ENCODE data around the gene PRKAG2.
A peak's percentile ranks its signal among the peaks of the same experiment; 100 is the strongest.

PRKAG2 gene

GRCh38 chr7:151776876-151777494, 99.9 kb downstream of the PRKAG2 start:
- Mint-ChIP-seq H3K27me3 (ENCODE audit: low read depth) (no peaks in the 10 kb centered on the region), H3K36me3 (ENCODE audit: low read depth) (no peaks in the 10 kb centered on the region), H3K4me3 (no peak overlapping the region), H3K4me1 (ENCODE audit: low read depth) (no peaks in the 10 kb centered on the region), H3K27ac (no peak overlapping the region), H3K9me3 (no peaks in the 10 kb centered on the region)
- DNase-seq (ENCODE audit: low spot score), result no peak

GRCh38 chr7:151776446-151776845, 100.5 kb downstream of the PRKAG2 start:
- Mint-ChIP-seq H3K4me3 (no peak overlapping the region), H3K27ac (no peak overlapping the region), H3K27me3 (ENCODE audit: low read depth) (no peaks in the 10 kb centered on the region), H3K4me1 (ENCODE audit: low read depth) (peaks cover 2% of the 10 kb centered on the region), H3K36me3 (ENCODE audit: low read depth) (no peaks in the 10 kb centered on the region), H3K9me3 (no peaks in the 10 kb centered on the region)
- no peak for DNase-seq (ENCODE audit: low spot score)

- Mint-ChIP-seq H3K36me3 (ENCODE audit: low read depth) (no peaks in the 10 kb centered on the region), H3K27me3 (ENCODE audit: low read depth) (no peaks in the 10 kb centered on the region), H3K9me3 (no peaks in the 10 kb centered on the region), H3K27ac (no peak overlapping the region), H3K4me3 (no peak overlapping the region), H3K4me1 (ENCODE audit: low read depth) (peaks cover 3% of the 10 kb centered on the region)
- DNase-seq (ENCODE audit: low spot score), result no peak
Observed at GRCh38 chr7:151775547-151776443, 101.1 kb downstream of the PRKAG2 start.

- Mint-ChIP-seq H3K4me1 (ENCODE audit: low read depth) (peaks cover 7% of the 10 kb centered on the region), H3K4me3 (no peak overlapping the region), H3K27ac (no peak overlapping the region), H3K36me3 (ENCODE audit: low read depth) (no peaks in the 10 kb centered on the region), H3K9me3 (no peaks in the 10 kb centered on the region), H3K27me3 (ENCODE audit: low read depth) (no peaks in the 10 kb centered on the region)
- no peak for DNase-seq (ENCODE audit: low spot score)
Observed at GRCh38 chr7:151774951-151775350, 102.0 kb downstream of the PRKAG2 start.

GRCh38 chr7:151773797-151774196, 103.1 kb downstream of the PRKAG2 start:
- Mint-ChIP-seq H3K27ac (no peak overlapping the region), H3K4me1 (ENCODE audit: low read depth) (peaks cover 15% of the 10 kb centered on the region), H3K4me3 (no peak overlapping the region), H3K9me3 (no peaks in the 10 kb centered on the region), H3K36me3 (ENCODE audit: low read depth) (no peaks in the 10 kb centered on the region), H3K27me3 (ENCODE audit: low read depth) (no peaks in the 10 kb centered on the region)
- DNase-seq (ENCODE audit: low spot score), result no peak

GRCh38 chr7:151770232-151770631, 106.7 kb downstream of the PRKAG2 start:
- Mint-ChIP-seq H3K27me3 (ENCODE audit: low read depth) (no peaks in the 10 kb centered on the region), H3K4me3 (peak overlapping the region; percentile 39), H3K27ac (peak overlapping the region; percentile 73), H3K4me1 (ENCODE audit: low read depth) (peaks cover 31% of the 10 kb centered on the region), H3K36me3 (ENCODE audit: low read depth) (peaks cover 1% of the 10 kb centered on the region), H3K9me3 (peaks cover 8% of the 10 kb centered on the region)
- DNase-seq (ENCODE audit: low spot score), result no peak

- Mint-ChIP-seq H3K4me1 (ENCODE audit: low read depth) (peaks cover 31% of the 10 kb centered on the region), H3K9me3 (peaks cover 8% of the 10 kb centered on the region), H3K27ac (peak overlapping the region; percentile 89), H3K4me3 (peak overlapping the region; percentile 77), H3K36me3 (ENCODE audit: low read depth) (peaks cover 4% of the 10 kb centered on the region), H3K27me3 (ENCODE audit: low read depth) (no peaks in the 10 kb centered on the region)
- DNase-seq (ENCODE audit: low spot score), result no peak
Observed at GRCh38 chr7:151769188-151769821, 107.6 kb downstream of the PRKAG2 start.

- DNase-seq (ENCODE audit: low spot score), result no peak
- Mint-ChIP-seq H3K27ac (peak overlapping the region; percentile 89), H3K4me3 (peak overlapping the region; percentile 77), H3K4me1 (ENCODE audit: low read depth) (peaks cover 31% of the 10 kb centered on the region), H3K36me3 (ENCODE audit: low read depth) (peaks cover 4% of the 10 kb centered on the region), H3K9me3 (peaks cover 8% of the 10 kb centered on the region), H3K27me3 (ENCODE audit: low read depth) (no peaks in the 10 kb centered on the region)
Observed at GRCh38 chr7:151768805-151769187, 108.1 kb downstream of the PRKAG2 start.

- Mint-ChIP-seq H3K36me3 (ENCODE audit: low read depth) (peaks cover 4% of the 10 kb centered on the region), H3K4me3 (no peak overlapping the region), H3K9me3 (peaks cover 8% of the 10 kb centered on the region), H3K27ac (peak overlapping the region; percentile 34), H3K4me1 (ENCODE audit: low read depth) (peaks cover 31% of the 10 kb centered on the region), H3K27me3 (ENCODE audit: low read depth) (no peaks in the 10 kb centered on the region)
- DNase-seq (ENCODE audit: low spot score), result no peak
Observed at GRCh38 chr7:151767557-151767956, 109.4 kb downstream of the PRKAG2 start.

- DNase-seq (ENCODE audit: low spot score), result no peak
- peaks cover 8% of the 10 kb centered on the region for H3K9me3 Mint-ChIP-seq
- H3K27ac Mint-ChIP-seq, result no peak overlapping the region
- H3K4me1 Mint-ChIP-seq (ENCODE audit: low read depth), result peaks cover 28% of the 10 kb centered on the region
- H3K27me3 Mint-ChIP-seq (ENCODE audit: low read depth), result no peaks in the 10 kb centered on the region
- H3K36me3 Mint-ChIP-seq (ENCODE audit: low read depth), result peaks cover 4% of the 10 kb centered on the region
- no peak overlapping the region for H3K4me3 Mint-ChIP-seq
Observed at GRCh38 chr7:151764056-151764920, 112.6 kb downstream of the PRKAG2 start.

- peaks cover 4% of the 10 kb centered on the region for H3K36me3 Mint-ChIP-seq (ENCODE audit: low read depth)
- peaks cover 22% of the 10 kb centered on the region for H3K4me1 Mint-ChIP-seq (ENCODE audit: low read depth)
Observed at GRCh38 chr7:151763420-151763984, 113.4 kb downstream of the PRKAG2 start.

GRCh38 chr7:151762583-151763245, 114.2 kb downstream of the PRKAG2 start:
- H3K9me3 Mint-ChIP-seq, result peaks cover 8% of the 10 kb centered on the region

More at GRCh38 chr7:151763420-151763984, 113.4 kb downstream of the PRKAG2 start:
- no peak for DNase-seq (ENCODE audit: low spot score)
- Mint-ChIP-seq H3K4me3 (no peak overlapping the region), H3K9me3 (peaks cover 8% of the 10 kb centered on the region), H3K27ac (no peak overlapping the region), H3K27me3 (ENCODE audit: low read depth) (no peaks in the 10 kb centered on the region)

GRCh38 chr7:151761957-151762356, 115.0 kb downstream of the PRKAG2 start:
- Mint-ChIP-seq H3K4me3 (no peak overlapping the region), H3K27me3 (ENCODE audit: low read depth) (no peaks in the 10 kb centered on the region), H3K9me3 (peaks cover 8% of the 10 kb centered on the region), H3K36me3 (ENCODE audit: low read depth) (peaks cover 4% of the 10 kb centered on the region), H3K4me1 (ENCODE audit: low read depth) (peaks cover 12% of the 10 kb centered on the region), H3K27ac (no peak overlapping the region)
- no peak for DNase-seq (ENCODE audit: low spot score)

More at GRCh38 chr7:151762583-151763245, 114.2 kb downstream of the PRKAG2 start:
- Mint-ChIP-seq H3K4me3 (no peak overlapping the region), H3K4me1 (ENCODE audit: low read depth) (peaks cover 15% of the 10 kb centered on the region), H3K36me3 (ENCODE audit: low read depth) (peaks cover 4% of the 10 kb centered on the region), H3K27ac (no peak overlapping the region), H3K27me3 (ENCODE audit: low read depth) (no peaks in the 10 kb centered on the region)
- no peak for DNase-seq (ENCODE audit: low spot score)

All from T-helper 2 cell treated with Interferon-gamma antibody and Interleukin-4, amounts not matched to agents 5 μg/mL and 100 μg/mL, for 36 hours (primary cell).